GM18505 (cell line): ENCODE data around the gene PRKCE.

Experiments
- ATAC-seq: cut with Tn5 transposase; IDR thresholded peaks from one replicate; pipeline ENCODE4 v1.9.1; 2021; ENCODE audit not compliant: unreplicated experiment
- POLR2A ChIP-seq: IDR thresholded peaks from 4 replicates; pipeline ENCODE4 v1.6.1; 2011; ENCODE audit warnings: borderline replicate concordance; ENCODE audit not compliant: insufficient read depth, insufficient read length; ENCODE audit errors: extremely low read depth

PRKCE gene

GRCh38 chr2:46116553-46116991, 465.1 kb downstream of the PRKCE start:
- no peak for TF ChIP-seq POLR2A
- no peak for ATAC-seq

- ATAC-seq: no peak
Observed at GRCh38 chr2:46117379-46117778, 465.9 kb downstream of the PRKCE start.

GRCh38 chr2:46117994-46118393, 466.5 kb downstream of the PRKCE start:
- ATAC-seq: no peak
- TF ChIP-seq POLR2A: no peak

More at GRCh38 chr2:46117379-46117778, 465.9 kb downstream of the PRKCE start:
- no peak for TF ChIP-seq POLR2A

GRCh38 chr2:46118656-46119371, 467.3 kb downstream of the PRKCE start:
- TF ChIP-seq POLR2A: no peak
- no peak for ATAC-seq

GRCh38 chr2:46119453-46119852, 468.0 kb downstream of the PRKCE start:
- no peak for ATAC-seq
- no peak for TF ChIP-seq POLR2A

- no peak for TF ChIP-seq POLR2A
- no peak for ATAC-seq
Observed at GRCh38 chr2:46120792-46121555, 469.5 kb downstream of the PRKCE start.

GRCh38 chr2:46122318-46122976, 471.0 kb downstream of the PRKCE start:
- no peak for TF ChIP-seq POLR2A
- no peak for ATAC-seq

- no peak for TF ChIP-seq POLR2A
- ATAC-seq: no peak
Observed at GRCh38 chr2:46123013-46123412, 471.5 kb downstream of the PRKCE start.

- ATAC-seq: no peak
- TF ChIP-seq POLR2A: no peak
Observed at GRCh38 chr2:46125798-46126197, 474.3 kb downstream of the PRKCE start.

GRCh38 chr2:46126571-46126970, 475.1 kb downstream of the PRKCE start:
- TF ChIP-seq POLR2A: no peak
- no peak for ATAC-seq

- TF ChIP-seq POLR2A: no peak
- no peak for ATAC-seq
Observed at GRCh38 chr2:46127176-46127575, 475.7 kb downstream of the PRKCE start.

GRCh38 chr2:46130511-46130910, 479.0 kb downstream of the PRKCE start:
- ATAC-seq: no peak
- TF ChIP-seq POLR2A: no peak

- no peak for ATAC-seq
- TF ChIP-seq POLR2A: no peak
Observed at GRCh38 chr2:46132996-46133395, 481.5 kb downstream of the PRKCE start.
